ENCODE data around the gene BMP3.

BMP3 gene

GRCh38 chr4:81042578-81043365 lies 12.3 kb downstream of the BMP3 start:
- no peak for DNase-seq (ENCODE audit: low spot score)

- DNase-seq (ENCODE audit: low spot score), result no peak
Measured at GRCh38 chr4:81049330-81049729, 18.8 kb downstream of the BMP3 start.

GRCh38 chr4:81049907-81050306 lies 19.4 kb downstream of the BMP3 start:
- no peak for DNase-seq (ENCODE audit: low spot score)

- DNase-seq (ENCODE audit: low spot score), result peak; percentile 54
Measured at GRCh38 chr4:81052119-81053068, 21.9 kb downstream of the BMP3 start.

- DNase-seq (ENCODE audit: low spot score), result no peak
Measured at GRCh38 chr4:81058621-81059020, 28.1 kb downstream of the BMP3 start.

GRCh38 chr4:81060587-81061343 lies 30.3 kb downstream of the BMP3 start:
- no peak for DNase-seq (ENCODE audit: low spot score)

GRCh38 chr4:81061344-81061730 lies 30.8 kb downstream of the BMP3 start:
- no peak for DNase-seq (ENCODE audit: low spot score)

GRCh38 chr4:81062001-81062400 lies 31.5 kb downstream of the BMP3 start:
- DNase-seq (ENCODE audit: low spot score), result no peak

GRCh38 chr4:81065446-81065845 lies 34.9 kb downstream of the BMP3 start:
- no peak for DNase-seq (ENCODE audit: low spot score)

- peak; percentile 80 for DNase-seq (ENCODE audit: low spot score)
Measured at GRCh38 chr4:81069706-81070331, 39.3 kb downstream of the BMP3 start.

- no peak for DNase-seq (ENCODE audit: low spot score)
Measured at GRCh38 chr4:81071013-81071412, 40.5 kb downstream of the BMP3 start.

- DNase-seq (ENCODE audit: low spot score), result no peak
Measured at GRCh38 chr4:81081156-81081555, 50.6 kb downstream of the BMP3 start.

- DNase-seq (ENCODE audit: low spot score), result no peak
Measured at GRCh38 chr4:81084029-81084428, 53.5 kb downstream of the BMP3 start.

- DNase-seq (ENCODE audit: low spot score), result no peak
Measured at GRCh38 chr4:81084634-81085033, 54.1 kb downstream of the BMP3 start.

- no peak for DNase-seq (ENCODE audit: low spot score)
Measured at GRCh38 chr4:81085291-81085690, 54.8 kb downstream of the BMP3 start.

- no peak for DNase-seq (ENCODE audit: low spot score)
Measured at GRCh38 chr4:81085979-81086378, 55.5 kb downstream of the BMP3 start.

GRCh38 chr4:81093720-81094401 lies 63.4 kb downstream of the BMP3 start:
- DNase-seq (ENCODE audit: low spot score), result no peak

- DNase-seq (ENCODE audit: low spot score), result no peak
Measured at GRCh38 chr4:81095389-81095788, 64.9 kb downstream of the BMP3 start.

- DNase-seq (ENCODE audit: low spot score), result no peak
Measured at GRCh38 chr4:81096566-81096965, 66.1 kb downstream of the BMP3 start.

- DNase-seq (ENCODE audit: low spot score), result no peak
Measured at GRCh38 chr4:81102107-81102506, 71.6 kb downstream of the BMP3 start.

- DNase-seq (ENCODE audit: low spot score), result no peak
Measured at GRCh38 chr4:81106150-81106549, 75.6 kb downstream of the BMP3 start.

Data from cerebellar cortex (tissue), 1 donor.